Osteocyte (in vitro differentiated cells): ENCODE results near the gene ZFPL1. TPM values are rescaled to one million over a fixed set of nuclear protein-coding genes. Genes with fewer than 3 reads are reported as not detected.

Experiments
- DNase-seq: peaks from one replicate; pipeline ENCODE4 v3.0.0; 2021; ENCODE audit warnings: mixed read lengths; ENCODE audit not compliant: unreplicated experiment; ENCODE audit errors: extremely low spot score
- H3K27ac Mint-ChIP-seq: one replicate; pipeline ENCODE4 v1.8.0; 2021; ENCODE audit warnings: mild to moderate bottlenecking, mixed read lengths; ENCODE audit not compliant: unreplicated experiment
- H3K27me3 Mint-ChIP-seq: one replicate; pipeline ENCODE4 v1.8.0; 2021; ENCODE audit warnings: mixed read lengths; ENCODE audit not compliant: unreplicated experiment
- H3K36me3 Mint-ChIP-seq: one replicate; pipeline ENCODE4 v1.8.0; 2021; ENCODE audit warnings: mixed read lengths; ENCODE audit not compliant: unreplicated experiment
- H3K4me1 Mint-ChIP-seq: one replicate; pipeline ENCODE4 v1.8.0; 2021; ENCODE audit warnings: mixed read lengths; ENCODE audit not compliant: unreplicated experiment
- H3K4me3 Mint-ChIP-seq: one replicate; pipeline ENCODE4 v1.8.0; 2021; ENCODE audit warnings: mild to moderate bottlenecking, moderate library complexity, mixed read lengths; ENCODE audit not compliant: unreplicated experiment
- H3K9me3 Mint-ChIP-seq: one replicate; pipeline ENCODE4 v1.8.0; 2021; ENCODE audit warnings: mixed read lengths; ENCODE audit not compliant: unreplicated experiment
- CTCF ChIP-seq: fragments of 200-600 bp; sonication (generic); IDR thresholded peaks from 2 replicates; pipeline ENCODE4 v1.5.0; 2021; ENCODE audit warnings: antibody characterized with exemption, mild to moderate bottlenecking, moderate library complexity
- total RNA-seq: library from RNA; stranded (reverse); gene quantifications from 2 replicates; pipeline ENCODE4 v1.2.1, GENCODE V29; 2021

ZFPL1 gene
- total RNA-seq, 1 donor from 2014 or later, result 55.3 TPM

GRCh38 chr11:65102142-65103095 lies 18.4 kb downstream of the ZFPL1 start:
- peaks cover 13% of the 10 kb centered on the region for H3K4me1 Mint-ChIP-seq
- H3K27ac Mint-ChIP-seq, result peak overlapping the region; percentile 18
- no peak for TF ChIP-seq CTCF
- H3K27me3 Mint-ChIP-seq, result no peaks in the 10 kb centered on the region
- DNase-seq, result no peak
- no peak overlapping the region for H3K4me3 Mint-ChIP-seq
- H3K9me3 Mint-ChIP-seq, result no peaks in the 10 kb centered on the region
- peaks cover 5% of the 10 kb centered on the region for H3K36me3 Mint-ChIP-seq

- Mint-ChIP-seq H3K4me3 (no peak overlapping the region), H3K27ac (no peak overlapping the region), H3K36me3 (peaks cover 4% of the 10 kb centered on the region), H3K9me3 (no peaks in the 10 kb centered on the region), H3K4me1 (peaks cover 11% of the 10 kb centered on the region), H3K27me3 (no peaks in the 10 kb centered on the region)
- no peak for DNase-seq
- no peak for TF ChIP-seq CTCF
These were observed 19.5 kb downstream of the ZFPL1 start for GRCh38 chr11:65103476-65103875.

- DNase-seq, result no peak
- Mint-ChIP-seq H3K36me3 (peaks cover 4% of the 10 kb centered on the region), H3K9me3 (no peaks in the 10 kb centered on the region), H3K4me3 (no peak overlapping the region), H3K4me1 (peaks cover 11% of the 10 kb centered on the region), H3K27me3 (no peaks in the 10 kb centered on the region), H3K27ac (no peak overlapping the region)
- TF ChIP-seq CTCF, result no peak
These were observed 20.6 kb downstream of the ZFPL1 start for GRCh38 chr11:65104628-65105027.

GRCh38 chr11:65107078-65107477 lies 23.1 kb downstream of the ZFPL1 start:
- Mint-ChIP-seq H3K27ac (no peak overlapping the region), H3K4me1 (peaks cover 15% of the 10 kb centered on the region), H3K27me3 (no peaks in the 10 kb centered on the region), H3K36me3 (peaks cover 4% of the 10 kb centered on the region), H3K9me3 (no peaks in the 10 kb centered on the region), H3K4me3 (no peak overlapping the region)
- TF ChIP-seq CTCF, result no peak
- no peak for DNase-seq

- Mint-ChIP-seq H3K36me3 (peaks cover 4% of the 10 kb centered on the region), H3K27ac (no peak overlapping the region), H3K9me3 (no peaks in the 10 kb centered on the region), H3K27me3 (no peaks in the 10 kb centered on the region), H3K4me1 (peaks cover 11% of the 10 kb centered on the region), H3K4me3 (no peak overlapping the region)
- DNase-seq, result no peak
- TF ChIP-seq CTCF, result no peak
These were observed 23.9 kb downstream of the ZFPL1 start for GRCh38 chr11:65107751-65108468.
